Hippocampal formation (tissue), 2 donors: ENCODE data around the gene CFDP1.

Experiments used
- DNase-seq, 2 donors: peaks; one replicate each; lab custom pipeline; 2025; lab: John Stamatoyannopoulos, UW

The CFDP1 gene

GRCh38 chr16:75265911-75266701, 167.2 kb downstream of the CFDP1 start:
- peak; percentile 44 to 74 for DNase-seq

GRCh38 chr16:75264999-75265910, 168.0 kb downstream of the CFDP1 start:
- peak in 1 of 2 donors; percentile 67 for DNase-seq

GRCh38 chr16:75264457-75264998, 168.8 kb downstream of the CFDP1 start:
- peak in 1 of 2 donors; percentile 68 for DNase-seq

- DNase-seq: no peak
Observed at GRCh38 chr16:75263963-75264445, 169.3 kb downstream of the CFDP1 start.

- no peak for DNase-seq
Observed at GRCh38 chr16:75263291-75263962, 169.9 kb downstream of the CFDP1 start.

GRCh38 chr16:75262800-75263127, 170.5 kb downstream of the CFDP1 start:
- DNase-seq: no peak

- DNase-seq: no peak
Observed at GRCh38 chr16:75262104-75262799, 171.1 kb downstream of the CFDP1 start.

GRCh38 chr16:75261590-75262078, 171.7 kb downstream of the CFDP1 start:
- DNase-seq: no peak

GRCh38 chr16:75260851-75261589, 172.3 kb downstream of the CFDP1 start:
- DNase-seq: no peak

- DNase-seq: no peak
Observed at GRCh38 chr16:75258807-75259141, 174.5 kb downstream of the CFDP1 start.

GRCh38 chr16:75257886-75258806, 175.2 kb downstream of the CFDP1 start:
- DNase-seq: no peak

- peak; percentile 47 to 52 for DNase-seq
Observed at GRCh38 chr16:75256696-75257343, 176.5 kb downstream of the CFDP1 start.

GRCh38 chr16:75256059-75256571, 177.2 kb downstream of the CFDP1 start:
- no peak for DNase-seq

- DNase-seq: no peak
Observed at GRCh38 chr16:75254359-75254837, 178.9 kb downstream of the CFDP1 start.

- DNase-seq: no peak
Observed at GRCh38 chr16:75252946-75253911, 180.1 kb downstream of the CFDP1 start.

GRCh38 chr16:75252049-75252864, 181.0 kb downstream of the CFDP1 start:
- no peak for DNase-seq
